Ishikawa (cell line): ENCODE data around the gene LCE3A.

Experiments used
- CEBPB ChIP-seq: IDR thresholded peaks from 2 replicates; pipeline ENCODE4 v1.6.1; 2012
- CREB1 ChIP-seq: IDR thresholded peaks from 2 replicates; pipeline ENCODE4 v1.6.1; 2012; ENCODE audit warnings: low read depth
- EGR1 ChIP-seq: IDR thresholded peaks from 2 replicates; pipeline ENCODE4 v1.6.1; 2012
- EP300 ChIP-seq: IDR thresholded peaks from 2 replicates; pipeline ENCODE4 v1.6.1; 2012; ENCODE audit warnings: borderline replicate concordance
- FOXM1 ChIP-seq: IDR thresholded peaks from 2 replicates; pipeline ENCODE4 v1.6.1; 2012; ENCODE audit warnings: low read depth, borderline replicate concordance
- NFIC ChIP-seq: IDR thresholded peaks from 2 replicates; pipeline ENCODE4 v1.6.1; 2012
- RAD21 ChIP-seq: IDR thresholded peaks from 2 replicates; pipeline ENCODE4 v1.6.1; 2012; ENCODE audit warnings: low read depth
- TAF1 ChIP-seq: IDR thresholded peaks from 2 replicates; pipeline ENCODE4 v1.6.1; 2012; ENCODE audit warnings: low read depth, mild to moderate bottlenecking
- TCF12 ChIP-seq: IDR thresholded peaks from 2 replicates; pipeline ENCODE4 v1.6.1; 2012; ENCODE audit warnings: low read depth
- TEAD4 ChIP-seq: IDR thresholded peaks from 2 replicates; pipeline ENCODE4 v1.6.1; 2012
- YY1 ChIP-seq: IDR thresholded peaks from 2 replicates; pipeline ENCODE4 v1.6.1; 2012; ENCODE audit warnings: low read depth
- ZBTB7A ChIP-seq: IDR thresholded peaks from 2 replicates; pipeline ENCODE4 v1.6.1; 2012; ENCODE audit warnings: low read depth
- TF ChIP-seq, protein P1 (sequence below): IDR thresholded peaks from 2 replicates; pipeline ENCODE4 v1.6.1; 2012; ENCODE audit warnings: low read depth, mild to moderate bottlenecking
- TF ChIP-seq, protein P2 (sequence below): IDR thresholded peaks from 2 replicates; pipeline ENCODE4 v1.6.1; 2012
- TF ChIP-seq, protein P3 (sequence below): IDR thresholded peaks from 2 replicates; pipeline ENCODE4 v1.6.1; 2012

LCE3A gene

DNA sequence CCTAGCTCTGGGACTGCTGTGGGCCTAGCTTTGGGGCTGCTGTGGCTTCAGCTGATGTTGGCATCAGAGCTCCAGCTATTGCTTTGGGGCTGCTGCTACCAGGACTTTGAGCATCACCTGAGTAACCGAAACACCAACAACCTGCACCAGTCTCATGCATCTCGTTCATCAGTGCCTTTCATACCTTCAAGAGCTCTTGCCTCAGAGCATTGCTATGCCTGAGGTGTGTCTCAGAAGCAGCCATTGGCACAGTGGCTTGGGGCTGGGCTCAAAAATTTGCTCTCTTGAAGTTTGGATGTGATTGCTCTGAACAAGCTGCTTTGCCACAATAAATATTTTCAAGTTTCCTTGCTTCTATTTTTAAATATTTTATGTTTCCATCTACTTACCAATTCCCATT, 33.6 kb upstream of the LCE3A start:
- TF ChIP-seq EGR1: no peak
- TF ChIP-seq, protein P1, sequence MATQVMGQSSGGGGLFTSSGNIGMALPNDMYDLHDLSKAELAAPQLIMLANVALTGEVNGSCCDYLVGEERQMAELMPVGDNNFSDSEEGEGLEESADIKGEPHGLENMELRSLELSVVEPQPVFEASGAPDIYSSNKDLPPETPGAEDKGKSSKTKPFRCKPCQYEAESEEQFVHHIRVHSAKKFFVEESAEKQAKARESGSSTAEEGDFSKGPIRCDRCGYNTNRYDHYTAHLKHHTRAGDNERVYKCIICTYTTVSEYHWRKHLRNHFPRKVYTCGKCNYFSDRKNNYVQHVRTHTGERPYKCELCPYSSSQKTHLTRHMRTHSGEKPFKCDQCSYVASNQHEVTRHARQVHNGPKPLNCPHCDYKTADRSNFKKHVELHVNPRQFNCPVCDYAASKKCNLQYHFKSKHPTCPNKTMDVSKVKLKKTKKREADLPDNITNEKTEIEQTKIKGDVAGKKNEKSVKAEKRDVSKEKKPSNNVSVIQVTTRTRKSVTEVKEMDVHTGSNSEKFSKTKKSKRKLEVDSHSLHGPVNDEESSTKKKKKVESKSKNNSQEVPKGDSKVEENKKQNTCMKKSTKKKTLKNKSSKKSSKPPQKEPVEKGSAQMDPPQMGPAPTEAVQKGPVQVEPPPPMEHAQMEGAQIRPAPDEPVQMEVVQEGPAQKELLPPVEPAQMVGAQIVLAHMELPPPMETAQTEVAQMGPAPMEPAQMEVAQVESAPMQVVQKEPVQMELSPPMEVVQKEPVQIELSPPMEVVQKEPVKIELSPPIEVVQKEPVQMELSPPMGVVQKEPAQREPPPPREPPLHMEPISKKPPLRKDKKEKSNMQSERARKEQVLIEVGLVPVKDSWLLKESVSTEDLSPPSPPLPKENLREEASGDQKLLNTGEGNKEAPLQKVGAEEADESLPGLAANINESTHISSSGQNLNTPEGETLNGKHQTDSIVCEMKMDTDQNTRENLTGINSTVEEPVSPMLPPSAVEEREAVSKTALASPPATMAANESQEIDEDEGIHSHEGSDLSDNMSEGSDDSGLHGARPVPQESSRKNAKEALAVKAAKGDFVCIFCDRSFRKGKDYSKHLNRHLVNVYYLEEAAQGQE: no peak
- no peak for TF ChIP-seq TCF12
- no peak for TF ChIP-seq YY1
- TF ChIP-seq, protein P2, sequence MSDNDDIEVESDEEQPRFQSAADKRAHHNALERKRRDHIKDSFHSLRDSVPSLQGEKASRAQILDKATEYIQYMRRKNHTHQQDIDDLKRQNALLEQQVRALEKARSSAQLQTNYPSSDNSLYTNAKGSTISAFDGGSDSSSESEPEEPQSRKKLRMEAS: no peak
- TF ChIP-seq, protein P3, sequence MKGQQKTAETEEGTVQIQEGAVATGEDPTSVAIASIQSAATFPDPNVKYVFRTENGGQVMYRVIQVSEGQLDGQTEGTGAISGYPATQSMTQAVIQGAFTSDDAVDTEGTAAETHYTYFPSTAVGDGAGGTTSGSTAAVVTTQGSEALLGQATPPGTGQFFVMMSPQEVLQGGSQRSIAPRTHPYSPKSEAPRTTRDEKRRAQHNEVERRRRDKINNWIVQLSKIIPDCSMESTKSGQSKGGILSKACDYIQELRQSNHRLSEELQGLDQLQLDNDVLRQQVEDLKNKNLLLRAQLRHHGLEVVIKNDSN: no peak
- no peak for TF ChIP-seq ZBTB7A
- TF ChIP-seq CREB1: no peak
- TF ChIP-seq FOXM1: no peak
- no peak for TF ChIP-seq CEBPB
- no peak for TF ChIP-seq TEAD4
- TF ChIP-seq NFIC: no peak
- no peak for TF ChIP-seq RAD21
- TF ChIP-seq EP300: no peak
- no peak for TF ChIP-seq TAF1

DNA sequence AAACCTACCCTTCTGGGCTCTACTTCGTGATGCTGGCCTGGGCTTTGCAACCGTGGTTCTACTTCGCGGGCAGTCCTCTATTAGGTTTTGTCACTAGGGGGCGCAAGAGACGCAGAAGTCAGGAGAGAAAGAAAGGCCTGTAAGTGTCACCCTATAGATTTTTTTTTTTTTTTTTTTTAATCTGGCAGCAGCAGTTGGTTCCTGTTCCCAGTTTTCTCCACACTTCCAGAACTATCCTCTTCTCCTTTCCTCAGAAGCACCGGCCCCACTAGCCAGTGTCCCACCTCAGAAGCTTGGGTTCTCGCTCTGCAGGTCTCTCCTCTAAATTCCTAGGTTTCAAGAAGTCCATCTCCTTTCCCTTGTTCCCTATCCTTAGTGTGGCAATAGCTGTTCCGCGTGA, 31.2 kb upstream of the LCE3A start:
- TF ChIP-seq ZBTB7A (no peak), RAD21 (peak; percentile 75), YY1 (no peak), TCF12 (no peak)

DNA sequence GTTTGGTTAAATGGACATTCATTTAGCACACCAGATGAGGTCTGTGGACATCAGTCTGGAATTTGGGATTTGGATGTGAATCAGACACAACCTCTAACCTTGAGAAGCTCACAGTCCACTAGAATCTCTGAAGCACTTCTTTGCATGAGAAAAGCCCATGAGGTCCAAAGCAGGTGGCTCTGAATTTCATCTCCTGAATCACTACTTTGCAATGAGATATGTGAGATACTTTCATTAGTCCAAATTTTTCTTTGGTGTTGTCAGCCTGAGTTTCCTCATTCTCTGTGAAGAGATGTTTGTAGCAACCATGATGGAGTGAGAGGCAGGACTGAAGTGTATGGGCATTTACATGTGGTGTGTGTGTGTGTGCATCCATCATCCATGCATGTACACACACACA, 23.8 kb upstream of the LCE3A start:
- TF ChIP-seq ZBTB7A: no peak
- TF ChIP-seq EP300: no peak
- TF ChIP-seq, protein P1: no peak
- no peak for TF ChIP-seq TEAD4
- TF ChIP-seq CREB1: no peak
- no peak for TF ChIP-seq TCF12
- TF ChIP-seq EGR1: no peak
- TF ChIP-seq, protein P2: no peak
- no peak for TF ChIP-seq RAD21
- no peak for TF ChIP-seq YY1

DNA sequence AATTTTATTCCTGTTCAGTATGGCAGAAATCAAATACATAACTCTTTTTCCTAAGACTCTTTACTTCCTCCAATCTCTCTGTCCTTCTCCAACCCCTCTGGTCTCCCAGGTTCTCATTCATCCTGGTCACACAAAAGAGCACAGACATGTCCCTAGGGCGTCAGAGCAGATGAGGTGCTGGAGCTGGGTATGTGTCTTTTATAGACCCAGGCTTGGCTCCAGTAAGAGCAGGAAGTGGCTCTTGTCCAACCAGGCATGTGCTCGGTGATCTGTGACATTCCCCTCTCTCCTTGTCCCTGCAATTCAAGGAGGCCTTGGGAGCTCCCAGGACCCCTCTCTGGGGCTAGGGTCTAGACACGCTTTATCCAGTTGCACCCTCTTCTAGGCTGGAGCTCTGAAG, 22.2 kb upstream of the LCE3A start:
- TF ChIP-seq EGR1 (no peak), CREB1 (no peak), EP300 (no peak), NFIC (no peak), CEBPB (no peak), TEAD4 (no peak), YY1 (no peak), FOXM1 (no peak)
- TF ChIP-seq, protein P3: no peak
- TF ChIP-seq, protein P2: no peak
- TF ChIP-seq, protein P1: no peak

DNA sequence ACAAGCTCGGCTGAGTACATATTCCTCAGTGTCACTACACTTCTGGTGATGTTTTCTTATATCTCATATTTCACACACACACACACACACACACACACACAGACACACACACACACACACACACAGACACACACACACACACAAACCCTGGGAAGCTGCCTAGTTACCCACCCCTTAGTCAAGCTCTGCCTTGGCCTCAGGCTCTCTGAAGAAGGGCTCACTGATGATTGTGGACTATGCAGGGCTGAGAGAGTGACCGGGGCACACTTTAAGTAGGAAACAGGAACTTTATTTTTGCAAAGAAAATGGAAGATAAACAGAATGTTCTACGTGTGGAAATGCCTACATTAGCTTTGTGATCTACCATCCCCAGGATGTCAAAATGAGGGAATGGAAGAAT, 21.0 kb upstream of the LCE3A start:
- TF ChIP-seq FOXM1: no peak
